Breast epithelium (tissue), 4 donors: ENCODE results near the gene NUDT14. TPM values are rescaled to one million over a fixed set of nuclear protein-coding genes. Genes with fewer than 3 reads are reported as not detected.

ENCODE experiments used
- DNase-seq, 2 donors: peaks; one replicate each; pipeline ENCODE4 v3.0.0-alpha.2; 2019; ENCODE audit warnings: low spot score in 2 of 2
- H3K27ac ChIP-seq, 2 donors: fragments of 200-600 bp; sonication (generic) in 1 of 2; one replicate each; pipeline ENCODE4 v1.5.1; 2016 to 2019; ENCODE audit warnings: mild to moderate bottlenecking in 1 of 2
- H3K27me3 ChIP-seq, 2 donors: fragments of 200-600 bp; sonication (generic) in 1 of 2; one replicate each; pipeline versions ENCODE4 v1.5.1 to v1.6.0; 2017 to 2019; ENCODE audit warnings: control low read depth in 1 of 2, mild to moderate bottlenecking in 1 of 2
- H3K36me3 ChIP-seq: fragments of 200-600 bp; one replicate; pipeline ENCODE4 v1.5.1; 2019
- H3K4me1 ChIP-seq, 2 donors: fragments of 200-600 bp; sonication (generic); one replicate each; pipeline ENCODE4 v1.5.1; 2016 to 2019; ENCODE audit warnings: control low read depth in 1 of 2
- H3K4me3 ChIP-seq, 3 donors: fragments of 200-600 bp; sonication (generic); 1 replicate in 2 of 3; 2 replicates in 1 of 3; pipeline ENCODE4 v1.5.1; 2016 to 2019; ENCODE audit warnings: mild to moderate bottlenecking in 3 of 3, moderate library complexity in 2 of 3
- H3K9me3 ChIP-seq, 2 donors: fragments of 200-600 bp; sonication (generic) in 1 of 2; one replicate each; pipeline ENCODE4 v1.5.1; 2016 to 2019; ENCODE audit warnings: control low read depth in 1 of 2
- POLR2A ChIP-seq: fragments of 450-650 bp; IDR thresholded peaks from one replicate; pipeline ENCODE4 v1.6.1; 2016; ENCODE audit warnings: antibody characterized with exemption, mild to moderate bottlenecking, moderate library complexity
- POLR2AphosphoS5 ChIP-seq, 3 donors: sonication (generic); formaldehyde crosslinking; IDR thresholded peaks; one replicate each; pipeline ENCODE4 v1.6.1; 2017; ENCODE audit warnings: antibody characterized with exemption in 3 of 3
- intact Hi-C: fragments of 100-400 bp; cut with DNase I; formaldehyde crosslinking; loops from one replicate; pipeline ENCODE4 v1.15.1; 2023; ENCODE audit warnings: low total_unique reads
- total RNA-seq, 3 donors: library from RNA; depleted of rRNA; stranded (reverse); fragments of >200 nt; gene quantifications; one replicate each; pipeline ENCODE4 v1.1.0, GENCODE V29; 2016
- TF ChIP-seq, protein P1 (sequence below), 3 donors: fragments of 450-650 bp; IDR thresholded peaks; one replicate each; pipeline ENCODE4 v1.5.1; 2016 to 2017; ENCODE audit warnings: antibody characterized with exemption in 3 of 3, mild to moderate bottlenecking in 3 of 3, moderate library complexity in 3 of 3

NUDT14 gene
- total RNA-seq, 3 donors from 2014 or later, result 13.6 to 14.9 (median 14.1) TPM

GRCh38 chr14:105168496-105168978 is 12.6 kb downstream of the NUDT14 start, which contains the start of gene JAG2:
JAG2 (minus strand) TSS chr14:105168776; CDS start chr14:105168420, 356 bp downstream.
- H3K36me3 ChIP-seq, result no peaks in the 10 kb centered on the region
- intact Hi-C loops, result loop anchor here (5.0 kb wide), 1 partner anchor 76 kb away; no protein-coding TSS in a partner anchor
- peaks cover 0 to 10% of the 10 kb centered on the region in 2 donors for H3K27me3 ChIP-seq
- H3K9me3 ChIP-seq, result no peaks in the 10 kb centered on the region
- TF ChIP-seq, protein P1, sequence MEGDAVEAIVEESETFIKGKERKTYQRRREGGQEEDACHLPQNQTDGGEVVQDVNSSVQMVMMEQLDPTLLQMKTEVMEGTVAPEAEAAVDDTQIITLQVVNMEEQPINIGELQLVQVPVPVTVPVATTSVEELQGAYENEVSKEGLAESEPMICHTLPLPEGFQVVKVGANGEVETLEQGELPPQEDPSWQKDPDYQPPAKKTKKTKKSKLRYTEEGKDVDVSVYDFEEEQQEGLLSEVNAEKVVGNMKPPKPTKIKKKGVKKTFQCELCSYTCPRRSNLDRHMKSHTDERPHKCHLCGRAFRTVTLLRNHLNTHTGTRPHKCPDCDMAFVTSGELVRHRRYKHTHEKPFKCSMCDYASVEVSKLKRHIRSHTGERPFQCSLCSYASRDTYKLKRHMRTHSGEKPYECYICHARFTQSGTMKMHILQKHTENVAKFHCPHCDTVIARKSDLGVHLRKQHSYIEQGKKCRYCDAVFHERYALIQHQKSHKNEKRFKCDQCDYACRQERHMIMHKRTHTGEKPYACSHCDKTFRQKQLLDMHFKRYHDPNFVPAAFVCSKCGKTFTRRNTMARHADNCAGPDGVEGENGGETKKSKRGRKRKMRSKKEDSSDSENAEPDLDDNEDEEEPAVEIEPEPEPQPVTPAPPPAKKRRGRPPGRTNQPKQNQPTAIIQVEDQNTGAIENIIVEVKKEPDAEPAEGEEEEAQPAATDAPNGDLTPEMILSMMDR (IDR thresholded peaks at IDR 0.05), result no peak
- no peak for TF ChIP-seq POLR2A
- TF ChIP-seq POLR2AphosphoS5 (IDR thresholded peaks at IDR 0.05), result no peak
- DNase-seq, result no peak
- peak within 1 kb of the TSS in 1 of 2 donors; percentile 71 for H3K27ac ChIP-seq
- no peaks in the 10 kb centered on the region for H3K4me1 ChIP-seq
- peak within 1 kb of the TSS; percentile 33 to 69 (median 56) for H3K4me3 ChIP-seq

DNA sequence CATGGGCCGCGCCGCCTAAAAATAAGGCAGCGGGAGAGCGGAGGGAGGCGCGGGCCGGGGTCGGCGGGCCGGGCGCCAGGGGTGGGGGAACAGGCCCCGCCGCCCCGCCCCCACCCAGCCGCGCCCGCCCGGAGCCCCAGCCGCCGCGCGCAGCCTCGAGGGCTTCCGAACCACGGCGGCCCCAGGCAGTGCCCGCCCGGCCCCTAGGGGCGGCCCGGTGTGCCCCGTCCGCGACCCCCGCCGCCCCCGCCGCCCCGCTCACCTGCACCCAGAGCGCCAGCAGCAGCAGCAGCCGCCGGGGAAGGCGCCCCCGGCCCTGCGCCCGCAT is 13.1 kb downstream of the NUDT14 start:
- intact Hi-C loops, result loop anchor here (5.0 kb wide), 1 partner anchor 76 kb away; no protein-coding TSS in a partner anchor
- H3K9me3 ChIP-seq, result no peaks in the 10 kb centered on the region

GRCh38 chr14:105167303-105168092 is 13.6 kb downstream of the NUDT14 start:
- H3K4me3 ChIP-seq, result peak overlapping the region; percentile 33 to 64 (median 56)
- TF ChIP-seq POLR2AphosphoS5 (IDR thresholded peaks at IDR 0.05) (no peak), POLR2A (no peak)
- TF ChIP-seq, protein P1 (IDR thresholded peaks at IDR 0.05), result no peak
- H3K27ac ChIP-seq, result peak overlapping the region in 1 of 2 donors; percentile 71
- no peak for DNase-seq
- H3K4me1 ChIP-seq, result no peaks in the 10 kb centered on the region
- H3K27me3 ChIP-seq, result peaks cover 0 to 10% of the 10 kb centered on the region in 2 donors
- intact Hi-C loops, result loop anchor here (5.0 kb wide), 1 partner anchor 75 kb away; no protein-coding TSS in a partner anchor
- no peaks in the 10 kb centered on the region for H3K9me3 ChIP-seq
- no peaks in the 10 kb centered on the region for H3K36me3 ChIP-seq

More for the DNA sequence above, 13.1 kb downstream of the NUDT14 start:
- Histone ChIP-seq H3K4me1 (no peaks in the 10 kb centered on the region), H3K36me3 (no peaks in the 10 kb centered on the region), H3K27ac (peak overlapping the region in 1 of 2 donors; percentile 71), H3K4me3 (peak overlapping the region; percentile 33 to 64 (median 56)), H3K27me3 (peaks cover 0 to 10% of the 10 kb centered on the region in 2 donors)
- TF ChIP-seq POLR2A (no peak), POLR2AphosphoS5 (IDR thresholded peaks at IDR 0.05) (no peak)
- TF ChIP-seq, protein P1 (IDR thresholded peaks at IDR 0.05), result no peak
- DNase-seq, result no peak

DNA sequence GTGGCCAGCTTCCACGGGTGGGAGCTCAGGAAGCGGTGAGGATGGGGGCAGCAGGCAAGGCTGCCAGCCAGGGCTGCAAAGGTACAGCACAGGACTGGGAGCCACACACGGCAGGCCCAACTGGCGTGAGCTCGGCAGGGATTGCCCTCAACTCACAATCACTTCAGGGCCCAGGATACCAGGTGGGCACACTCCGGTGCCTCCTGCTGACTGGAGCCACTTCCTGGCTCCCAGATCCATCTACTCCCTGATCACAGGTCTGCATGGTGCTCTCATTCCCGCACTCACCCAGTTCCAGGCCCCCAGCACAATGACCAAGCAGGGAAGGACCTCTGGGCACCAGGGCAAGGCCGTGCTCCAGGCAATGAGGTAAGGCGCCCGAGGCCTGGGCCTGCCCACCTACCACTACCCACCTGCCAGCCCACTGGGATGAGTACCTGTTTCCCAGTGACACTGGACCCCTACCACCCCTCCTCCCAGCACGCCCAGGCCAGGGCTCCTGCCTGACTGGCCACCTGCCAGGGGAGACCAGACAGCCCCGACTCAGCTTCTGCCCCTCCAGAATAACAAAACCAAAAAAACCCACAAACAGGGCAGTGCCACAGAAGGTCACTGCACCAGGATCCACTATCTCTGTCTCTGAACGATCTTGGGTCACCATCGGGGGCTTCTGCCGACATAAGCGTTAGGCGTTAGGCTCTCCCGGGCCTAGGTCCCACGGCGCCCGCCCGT is 14.4 kb downstream of the NUDT14 start:
- intact Hi-C loops, result loop anchor here (5.0 kb wide), 1 partner anchor 74 kb away; no protein-coding TSS in a partner anchor
- TF ChIP-seq POLR2AphosphoS5 (IDR thresholded peaks at IDR 0.05) (no peak), POLR2A (no peak)
- TF ChIP-seq, protein P1 (IDR thresholded peaks at IDR 0.05), result no peak
- no peaks in the 10 kb centered on the region for H3K4me1 ChIP-seq

More for the DNA sequence above, 14.4 kb downstream of the NUDT14 start:
- Histone ChIP-seq H3K27me3 (peaks cover 0 to 10% of the 10 kb centered on the region in 2 donors), H3K27ac (peak overlapping the region in 1 of 2 donors; percentile 71), H3K36me3 (no peaks in the 10 kb centered on the region), H3K9me3 (no peaks in the 10 kb centered on the region), H3K4me3 (peak overlapping the region in 2 of 3 donors; percentile 56 to 64)
- no peak for DNase-seq
